A549 (cell line): ENCODE results near the gene ARL6IP5. TPM values are rescaled to one million over a fixed set of nuclear protein-coding genes. Genes with fewer than 3 reads are reported as not detected.

Experiments used
- ATAC-seq, 2 experiments: fragments of 200-7000 bp in 1 of 2; fragments of >200 bp in 1 of 2; cut with Nextera tagmentation in 1 of 2; cut with Tn5 transposase in 1 of 2; 3 replicates each; pipeline versions ENCODE4 v1.8.0 to v1.9.1; 2018 to 2020; ENCODE audit warnings: mild to moderate bottlenecking in 1 of 2, moderate library complexity in 1 of 2
- CTCF ChIA-PET: fragments of 300-600 bp; sonication (Branson Sonifier 250); formaldehyde crosslinking; extraction: SDS; loops from one replicate; lab custom pipeline; 2021; ENCODE audit warnings: antibody characterized with exemption, inconsistent platforms; lab: Yijun Ruan, JAX
- POLR2A ChIA-PET: fragments of 350-600 bp; formaldehyde crosslinking; extraction: SDS; loops from one replicate; lab custom pipeline; 2021; ENCODE audit warnings: antibody characterized with exemption, inconsistent platforms; lab: Yijun Ruan, JAX
- DNase-seq, 2 experiments: peaks; one replicate each; pipeline versions ENCODE4 v3.0.0 to v3.0.0-alpha.2; 2011 to 2016; ENCODE audit warnings: low read depth in 1 of 2, low spot score in 1 of 2
- FAIRE-seq: peaks from 2 replicates; lab custom pipeline; 2011; peaks lifted over from hg19 to GRCh38; lab: Jason Lieb, UNC
- H3K27ac ChIP-seq, 2 experiments: fragments of >200 bp; sonication (Bioruptor Twin); formaldehyde crosslinking; 3 replicates each; pipeline ENCODE4 v1.5.1; 2016 to 2017
- H3K4me1 ChIP-seq: fragments of >200 bp; sonication (Bioruptor Twin); formaldehyde crosslinking; 3 replicates; pipeline ENCODE4 v1.6.1; 2016
- H3K4me2 ChIP-seq: fragments of >200 bp; sonication (Bioruptor Twin); formaldehyde crosslinking; 3 replicates; pipeline ENCODE4 v1.6.1; 2016
- H3K4me3 ChIP-seq: fragments of >200 bp; sonication (Bioruptor Twin); formaldehyde crosslinking; 3 replicates; pipeline ENCODE4 v1.5.1; 2016
- H3K9me3 ChIP-seq: fragments of >200 bp; sonication (Bioruptor Twin); formaldehyde crosslinking; 3 replicates; pipeline ENCODE4 v1.6.1; 2016
- CBX2 ChIP-seq: fragments of 200-600 bp; sonication (generic); IDR thresholded peaks from 2 replicates; pipeline ENCODE4 v1.6.1; 2016; ENCODE audit warnings: low read depth, mild to moderate bottlenecking, borderline replicate concordance
- CEBPB ChIP-seq, 2 experiments: fragments of >200 bp in 1 of 2; sonication (Bioruptor Twin) in 1 of 2; formaldehyde crosslinking in 1 of 2; IDR thresholded peaks; 2 replicates each; pipeline ENCODE4 v1.6.1; 2012 to 2016
- EHF ChIP-seq: fragments of 250-450 bp; sonication (Bioruptor Pico); IDR thresholded peaks from 2 replicates; pipeline ENCODE4 v1.5.0; 2020; ENCODE audit warnings: mild to moderate bottlenecking
- EHMT2 ChIP-seq: fragments of 200-600 bp; sonication (generic); IDR thresholded peaks from 2 replicates; pipeline ENCODE4 v1.6.1; 2016; ENCODE audit warnings: antibody characterized with exemption, low read depth, mild to moderate bottlenecking, moderate library complexity
- EP300 ChIP-seq, 2 experiments: fragments of >200 bp; sonication (Bioruptor Twin); formaldehyde crosslinking; IDR thresholded peaks; 2 replicates in 1 of 2; 3 replicates in 1 of 2; pipeline ENCODE4 v1.6.1; 2016 to 2017
- FOXS1 ChIP-seq: fragments of 250-450 bp; sonication (Bioruptor Pico); IDR thresholded peaks from 2 replicates; pipeline ENCODE4 v1.5.0; 2020; ENCODE audit warnings: mild to moderate bottlenecking, moderate library complexity
- HDAC2 ChIP-seq: fragments of 200-600 bp; sonication (generic); IDR thresholded peaks from 2 replicates; pipeline ENCODE4 v1.6.1; 2016
- HMGXB4 ChIP-seq: fragments of 250-450 bp; sonication (Bioruptor Pico); IDR thresholded peaks from 2 replicates; pipeline ENCODE4 v1.5.0; 2021; ENCODE audit warnings: mild to moderate bottlenecking, moderate library complexity, borderline replicate concordance
- JUNB ChIP-seq: fragments of >200 bp; sonication (Bioruptor Twin); formaldehyde crosslinking; IDR thresholded peaks from 2 replicates; pipeline ENCODE4 v1.6.1; 2016
- KDM5A ChIP-seq: fragments of 200-600 bp; sonication (generic); IDR thresholded peaks from 2 replicates; pipeline ENCODE4 v1.6.1; 2016; ENCODE audit warnings: antibody characterized with exemption, mild to moderate bottlenecking
- MAX ChIP-seq: IDR thresholded peaks from 2 replicates; pipeline ENCODE4 v1.6.1; 2012
- MAZ ChIP-seq: fragments of 150-350 bp; IDR thresholded peaks from 2 replicates; pipeline ENCODE4 v1.6.1; 2014; ENCODE audit warnings: antibody characterized with exemption, low read depth, low read length, borderline replicate concordance
- RCOR1 ChIP-seq: fragments of 150-350 bp; IDR thresholded peaks from 2 replicates; pipeline ENCODE4 v1.6.1; 2014; ENCODE audit warnings: antibody characterized with exemption, low read length, low read depth
- RNF2 ChIP-seq: fragments of 200-600 bp; sonication (generic); IDR thresholded peaks from 2 replicates; pipeline ENCODE4 v1.6.1; 2016; ENCODE audit warnings: low read depth, mild to moderate bottlenecking, antibody characterized with exemption, moderate library complexity, borderline replicate concordance
- SREBF2 ChIP-seq: fragments of 450-650 bp; IDR thresholded peaks from 2 replicates; pipeline ENCODE4 v1.6.1; 2014; ENCODE audit warnings: mild to moderate bottlenecking, moderate library complexity
- TFCP2L1 ChIP-seq: fragments of 250-450 bp; sonication (Bioruptor Pico); IDR thresholded peaks from 2 replicates; pipeline ENCODE4 v1.5.0; 2021; ENCODE audit warnings: mild to moderate bottlenecking
- ZC3H11A ChIP-seq: fragments of 450-650 bp; IDR thresholded peaks from 2 replicates; pipeline ENCODE4 v1.6.1; 2014; ENCODE audit warnings: antibody characterized with exemption, mild to moderate bottlenecking
- ZFP36 ChIP-seq: fragments of 450-650 bp; IDR thresholded peaks from 2 replicates; pipeline ENCODE4 v1.6.1; 2014; ENCODE audit warnings: borderline replicate concordance; ENCODE audit not compliant: partially characterized antibody
- ZNF302 ChIP-seq: fragments of 250-450 bp; sonication (Bioruptor Pico); IDR thresholded peaks from 2 replicates; pipeline ENCODE4 v1.9.0; 2021; ENCODE audit warnings: inconsistent platforms, mild to moderate bottlenecking, moderate library complexity
- ZSCAN20 ChIP-seq: fragments of 250-450 bp; sonication (Bioruptor Pico); IDR thresholded peaks from 2 replicates; pipeline ENCODE4 v1.8.0; 2022; ENCODE audit warnings: mild to moderate bottlenecking, moderate library complexity
- WGBS: methylation state at CpG from one replicate; pipeline ENCODE4 v1.1.6; 2017; ENCODE audit errors: missing lambda C conversion rate; 5-methylcytosine and 5-hydroxymethylcytosine counted together
- polyA plus RNA-seq, 4 experiments: library from polyadenylated mRNA; depleted of rRNA in 3 of 4; stranded (reverse); fragments of >200 nt; fragmentation: RNase III in 1 of 4; extraction: RNeasy Plus Mini Kit Qiagen cat#74134 plus additional on column Dnase treatment in 1 of 4; gene quantifications; 2 replicates in 3 of 4; 3 replicates in 1 of 4; pipeline ENCODE4 v1.2.3, GENCODE V29; 2011 to 2017
- TF ChIP-seq, protein P1 (sequence below): fragments of 200-600 bp; sonication (generic); IDR thresholded peaks from 2 replicates; pipeline ENCODE4 v1.6.1; 2016; ENCODE audit warnings: antibody characterized with exemption, mild to moderate bottlenecking, moderate library complexity
- TF ChIP-seq, protein P2 (sequence below): fragments of 250-450 bp; sonication (Bioruptor Pico); IDR thresholded peaks from 2 replicates; pipeline ENCODE4 v1.5.0; 2020; ENCODE audit warnings: low read depth, mild to moderate bottlenecking, moderate library complexity
- TF ChIP-seq, protein P3 (sequence below): fragments of >200 bp; sonication (Bioruptor Twin); formaldehyde crosslinking; IDR thresholded peaks from 3 replicates; pipeline ENCODE4 v1.6.1; 2016

Gene ARL6IP5
- polyA plus RNA-seq, 2 of the 4 experiments (the other 2 are of a cell fraction), result 73.8 to 109 TPM

- ATAC-seq, result no peak
- Histone ChIP-seq H3K4me3 (no peak overlapping the region), H3K9me3 (no peaks in the 10 kb centered on the region), H3K4me1 (no peaks in the 10 kb centered on the region), H3K4me2 (no peak overlapping the region), H3K27ac (no peak overlapping the region)
- FAIRE-seq, result no peak
- 92% methylated on average over 2 of the region's 2 CpGs for WGBS
- CTCF ChIA-PET, result no interaction called here
- POLR2A ChIA-PET, result no interaction called here
- DNase-seq, result no peak
- TF ChIP-seq EHMT2, result no peak
- no peak for TF ChIP-seq ZSCAN20 (CRISPR knock-in tag)
- no peak for TF ChIP-seq EP300 (IDR thresholded peaks at IDR 0.05)
- no peak for TF ChIP-seq ZFP36
- no peak for TF ChIP-seq CBX2
- no peak for TF ChIP-seq HMGXB4 (CRISPR knock-in tag)
- no peak for TF ChIP-seq ZNF302 (CRISPR knock-in tag)
- no peak for TF ChIP-seq JUNB
- TF ChIP-seq RNF2, result no peak
Measured at GRCh38 chr3:69058947-69059224, 25.9 kb upstream of the ARL6IP5 start.

- TF ChIP-seq CBX2, result no peak
- ATAC-seq, result no peak
- Histone ChIP-seq H3K4me3 (no peak overlapping the region), H3K4me2 (no peak overlapping the region), H3K27ac (no peak overlapping the region), H3K9me3 (no peaks in the 10 kb centered on the region), H3K4me1 (no peaks in the 10 kb centered on the region)
- no peak for FAIRE-seq
- CTCF ChIA-PET, result no interaction called here
- POLR2A ChIA-PET, result no interaction called here
- no peak for DNase-seq
Measured at GRCh38 chr3:69059688-69060087, 25.0 kb upstream of the ARL6IP5 start.

DNA sequence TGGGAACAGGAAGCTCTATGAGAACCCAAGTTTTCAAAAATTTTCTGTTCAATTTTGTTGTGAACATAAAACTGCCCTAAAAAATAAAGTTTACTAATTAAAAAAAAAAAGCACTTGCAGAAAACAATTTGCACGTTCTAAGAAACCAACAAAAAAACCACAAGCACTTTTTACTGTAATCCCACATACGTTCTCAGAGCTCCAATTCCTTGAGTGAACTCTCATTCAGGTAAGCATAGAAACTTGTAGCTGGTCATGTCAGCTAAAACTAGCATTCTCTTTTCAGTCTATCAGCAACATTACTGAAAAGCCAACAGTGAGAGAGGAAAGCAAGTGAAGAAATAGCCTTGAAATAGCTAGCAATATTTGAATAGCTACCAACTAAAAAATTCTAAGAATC is 21.1 kb upstream of the ARL6IP5 start:
- H3K27ac ChIP-seq, result no peak overlapping the region
- DNase-seq (no peak), FAIRE-seq (no peak), ATAC-seq (no peak)
- H3K9me3 ChIP-seq, result no peaks in the 10 kb centered on the region
- H3K4me2 ChIP-seq, result no peak overlapping the region
- ChIA-PET CTCF (no interaction called here), POLR2A (interaction anchor here (0.8 kb wide), 1 partner anchor 11 kb away, joined by 3 read pairs; the partner anchor contains the start of gene TMF1)
- 87% methylated on average over 2 of the region's 2 CpGs for WGBS
- H3K4me3 ChIP-seq, result no peak overlapping the region
- TF ChIP-seq, protein P1, sequence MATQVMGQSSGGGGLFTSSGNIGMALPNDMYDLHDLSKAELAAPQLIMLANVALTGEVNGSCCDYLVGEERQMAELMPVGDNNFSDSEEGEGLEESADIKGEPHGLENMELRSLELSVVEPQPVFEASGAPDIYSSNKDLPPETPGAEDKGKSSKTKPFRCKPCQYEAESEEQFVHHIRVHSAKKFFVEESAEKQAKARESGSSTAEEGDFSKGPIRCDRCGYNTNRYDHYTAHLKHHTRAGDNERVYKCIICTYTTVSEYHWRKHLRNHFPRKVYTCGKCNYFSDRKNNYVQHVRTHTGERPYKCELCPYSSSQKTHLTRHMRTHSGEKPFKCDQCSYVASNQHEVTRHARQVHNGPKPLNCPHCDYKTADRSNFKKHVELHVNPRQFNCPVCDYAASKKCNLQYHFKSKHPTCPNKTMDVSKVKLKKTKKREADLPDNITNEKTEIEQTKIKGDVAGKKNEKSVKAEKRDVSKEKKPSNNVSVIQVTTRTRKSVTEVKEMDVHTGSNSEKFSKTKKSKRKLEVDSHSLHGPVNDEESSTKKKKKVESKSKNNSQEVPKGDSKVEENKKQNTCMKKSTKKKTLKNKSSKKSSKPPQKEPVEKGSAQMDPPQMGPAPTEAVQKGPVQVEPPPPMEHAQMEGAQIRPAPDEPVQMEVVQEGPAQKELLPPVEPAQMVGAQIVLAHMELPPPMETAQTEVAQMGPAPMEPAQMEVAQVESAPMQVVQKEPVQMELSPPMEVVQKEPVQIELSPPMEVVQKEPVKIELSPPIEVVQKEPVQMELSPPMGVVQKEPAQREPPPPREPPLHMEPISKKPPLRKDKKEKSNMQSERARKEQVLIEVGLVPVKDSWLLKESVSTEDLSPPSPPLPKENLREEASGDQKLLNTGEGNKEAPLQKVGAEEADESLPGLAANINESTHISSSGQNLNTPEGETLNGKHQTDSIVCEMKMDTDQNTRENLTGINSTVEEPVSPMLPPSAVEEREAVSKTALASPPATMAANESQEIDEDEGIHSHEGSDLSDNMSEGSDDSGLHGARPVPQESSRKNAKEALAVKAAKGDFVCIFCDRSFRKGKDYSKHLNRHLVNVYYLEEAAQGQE, result no peak
- TF ChIP-seq ZNF302 (CRISPR knock-in tag), result no peak
- TF ChIP-seq MAX, result no peak
- TF ChIP-seq FOXS1 (CRISPR knock-in tag), result no peak
- no peak for TF ChIP-seq RCOR1
- no peak for TF ChIP-seq HMGXB4 (CRISPR knock-in tag)
- TF ChIP-seq CEBPB (IDR thresholded peaks at IDR 0.05), result no peak
- TF ChIP-seq EHMT2, result no peak
- no peak for TF ChIP-seq MAZ
- no peak for TF ChIP-seq SREBF2
- TF ChIP-seq KDM5A, result no peak
- TF ChIP-seq ZSCAN20 (CRISPR knock-in tag), result no peak
- TF ChIP-seq, protein P2, sequence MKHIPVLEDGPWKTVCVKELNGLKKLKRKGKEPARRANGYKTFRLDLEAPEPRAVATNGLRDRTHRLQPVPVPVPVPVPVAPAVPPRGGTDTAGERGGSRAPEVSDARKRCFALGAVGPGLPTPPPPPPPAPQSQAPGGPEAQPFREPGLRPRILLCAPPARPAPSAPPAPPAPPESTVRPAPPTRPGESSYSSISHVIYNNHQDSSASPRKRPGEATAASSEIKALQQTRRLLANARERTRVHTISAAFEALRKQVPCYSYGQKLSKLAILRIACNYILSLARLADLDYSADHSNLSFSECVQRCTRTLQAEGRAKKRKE (CRISPR knock-in tag), result no peak
- TF ChIP-seq HDAC2, result no peak
- no peak for TF ChIP-seq EHF
- TF ChIP-seq ZC3H11A, result no peak
- TF ChIP-seq TFCP2L1 (CRISPR knock-in tag), result no peak
- TF ChIP-seq, protein P3, sequence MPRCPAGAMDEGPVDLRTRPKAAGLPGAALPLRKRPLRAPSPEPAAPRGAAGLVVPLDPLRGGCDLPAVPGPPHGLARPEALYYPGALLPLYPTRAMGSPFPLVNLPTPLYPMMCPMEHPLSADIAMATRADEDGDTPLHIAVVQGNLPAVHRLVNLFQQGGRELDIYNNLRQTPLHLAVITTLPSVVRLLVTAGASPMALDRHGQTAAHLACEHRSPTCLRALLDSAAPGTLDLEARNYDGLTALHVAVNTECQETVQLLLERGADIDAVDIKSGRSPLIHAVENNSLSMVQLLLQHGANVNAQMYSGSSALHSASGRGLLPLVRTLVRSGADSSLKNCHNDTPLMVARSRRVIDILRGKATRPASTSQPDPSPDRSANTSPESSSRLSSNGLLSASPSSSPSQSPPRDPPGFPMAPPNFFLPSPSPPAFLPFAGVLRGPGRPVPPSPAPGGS, result no peak
- H3K4me1 ChIP-seq, result no peaks in the 10 kb centered on the region
